GM21576 (cell line): ENCODE results near the gene CTSZ.
"Not testable (repeated sequence)": the region's sequence is repeated elsewhere in the genome, so short reads cannot be mapped to it uniquely, and the experiment has no call there.

ENCODE experiments used
- ATAC-seq: cut with Tn5 transposase; IDR thresholded peaks from one replicate; pipeline ENCODE4 v1.9.1; 2021; ENCODE audit warnings: mild to moderate bottlenecking, moderate library complexity; ENCODE audit not compliant: unreplicated experiment

Gene CTSZ

DNA sequence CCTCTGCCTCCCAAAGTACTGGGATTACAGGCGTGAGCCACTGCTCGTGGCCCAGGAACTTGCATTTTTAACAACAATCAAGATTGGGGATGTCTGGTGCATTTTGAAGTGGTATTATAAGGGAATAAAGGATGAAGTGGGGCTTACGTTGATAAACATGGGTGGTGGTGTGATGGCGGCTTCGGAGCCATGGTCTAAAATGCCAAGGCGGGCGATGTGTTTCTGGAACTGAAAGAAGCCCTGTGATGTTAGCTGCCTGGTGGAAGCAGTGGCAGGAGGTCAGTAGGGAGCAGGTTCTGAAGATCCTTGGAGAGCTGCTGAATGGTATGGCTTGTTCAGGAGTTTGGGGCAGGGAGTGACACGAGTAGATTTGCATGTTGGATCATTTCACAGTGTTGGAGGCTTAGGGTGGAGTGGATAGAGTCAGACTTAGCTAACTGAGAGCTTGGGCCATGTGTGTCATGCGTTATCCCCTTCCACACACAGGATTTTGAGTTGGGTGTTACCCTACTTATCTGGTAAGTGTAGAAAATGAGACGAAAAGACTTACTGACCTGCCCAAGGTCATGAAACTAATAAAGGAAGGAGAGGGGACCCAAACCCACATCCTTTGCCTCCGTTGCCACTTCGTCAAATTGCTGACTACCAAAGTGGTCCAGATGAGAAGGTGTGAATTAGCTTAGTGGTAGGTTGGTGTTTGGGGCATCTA is 24.5 kb downstream of the CTSZ start:
- ATAC-seq, result no peak

DNA sequence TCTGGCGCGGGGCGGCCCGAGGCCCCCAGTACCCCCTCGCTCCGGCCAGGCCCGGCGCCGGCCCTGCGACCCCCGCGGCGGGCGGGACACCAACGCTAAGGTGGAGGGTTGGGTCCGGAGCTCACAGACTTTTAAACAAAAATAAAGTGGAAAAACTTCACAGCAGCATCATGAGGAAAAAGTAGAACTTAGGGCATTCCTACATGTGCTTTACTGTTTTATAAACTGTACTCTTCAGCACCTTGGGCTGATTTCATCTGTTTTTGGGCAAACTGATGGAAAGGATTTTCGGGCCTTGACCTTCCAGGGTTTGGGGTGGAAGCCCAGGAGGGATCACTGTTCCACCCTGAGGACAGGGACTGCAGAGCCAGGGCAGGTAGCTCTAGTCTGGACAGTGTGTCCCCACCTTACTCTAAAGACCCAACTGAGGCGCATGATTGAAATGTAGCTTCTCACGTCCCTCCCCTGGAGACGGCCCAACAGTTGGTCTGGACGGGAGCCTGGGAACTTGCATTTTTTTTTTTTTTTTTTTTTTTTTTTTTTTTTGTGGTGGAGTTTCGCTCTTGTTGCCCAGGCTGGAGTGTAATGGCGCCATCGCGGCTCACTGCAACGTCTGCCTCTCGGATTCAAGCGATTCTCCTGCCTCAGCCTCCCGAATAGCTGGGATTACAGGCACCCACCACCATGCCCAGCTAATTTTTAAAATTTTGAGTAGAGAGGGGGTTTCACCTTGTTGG is 25.3 kb downstream of the CTSZ start:
- ATAC-seq, result no peak

DNA sequence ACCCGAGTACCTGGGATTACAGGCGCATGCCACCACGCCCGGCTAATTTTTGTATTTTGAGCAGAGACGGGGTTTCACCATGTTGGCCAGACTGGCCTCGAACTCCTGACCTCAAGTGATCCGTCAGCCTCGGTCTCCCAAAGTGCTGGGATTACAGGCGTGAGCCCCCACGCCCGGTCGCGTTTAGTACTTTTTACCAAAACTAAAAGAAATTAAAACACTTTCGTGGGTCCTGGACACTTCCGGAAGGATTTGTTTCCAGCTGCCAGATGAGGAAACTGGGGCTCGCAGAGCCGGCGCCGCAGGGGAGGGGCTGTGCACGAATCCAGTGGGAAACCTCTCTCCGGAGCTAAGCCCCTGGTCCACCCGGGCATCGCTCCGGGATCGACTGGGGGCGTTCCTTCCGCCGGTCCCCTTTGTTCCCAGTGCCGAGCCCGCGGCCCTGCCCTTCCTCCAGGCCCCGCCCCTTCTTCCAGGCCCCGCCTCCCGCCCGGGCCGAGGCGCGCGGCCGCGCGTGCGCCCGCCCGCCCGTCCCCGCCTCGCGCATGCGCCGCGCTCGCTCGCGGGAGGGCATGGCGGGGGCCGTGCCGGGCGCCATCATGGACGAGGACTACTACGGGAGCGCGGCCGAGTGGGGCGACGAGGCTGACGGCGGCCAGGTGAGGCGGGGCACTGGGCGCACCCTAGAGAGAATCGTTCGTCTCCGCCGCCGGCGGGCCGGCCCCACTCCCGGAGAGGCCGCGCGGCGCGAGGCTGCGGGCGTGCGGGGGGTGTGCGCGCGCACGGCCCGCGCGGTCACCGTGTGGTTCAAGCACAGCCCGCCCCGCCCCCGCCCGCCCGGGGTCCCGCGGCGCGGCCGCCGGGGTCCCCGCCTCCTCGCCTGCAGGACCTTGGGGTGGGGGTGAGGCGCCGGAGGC is 26.1 kb downstream of the CTSZ start, which contains the start of gene NELFCD:
TSS of gene NELFCD (plus strand) at position 546 of the 917 bp plus-strand sequence. CDS start at position 600, 54 bp downstream.
- peak; percentile 60 for ATAC-seq

DNA sequence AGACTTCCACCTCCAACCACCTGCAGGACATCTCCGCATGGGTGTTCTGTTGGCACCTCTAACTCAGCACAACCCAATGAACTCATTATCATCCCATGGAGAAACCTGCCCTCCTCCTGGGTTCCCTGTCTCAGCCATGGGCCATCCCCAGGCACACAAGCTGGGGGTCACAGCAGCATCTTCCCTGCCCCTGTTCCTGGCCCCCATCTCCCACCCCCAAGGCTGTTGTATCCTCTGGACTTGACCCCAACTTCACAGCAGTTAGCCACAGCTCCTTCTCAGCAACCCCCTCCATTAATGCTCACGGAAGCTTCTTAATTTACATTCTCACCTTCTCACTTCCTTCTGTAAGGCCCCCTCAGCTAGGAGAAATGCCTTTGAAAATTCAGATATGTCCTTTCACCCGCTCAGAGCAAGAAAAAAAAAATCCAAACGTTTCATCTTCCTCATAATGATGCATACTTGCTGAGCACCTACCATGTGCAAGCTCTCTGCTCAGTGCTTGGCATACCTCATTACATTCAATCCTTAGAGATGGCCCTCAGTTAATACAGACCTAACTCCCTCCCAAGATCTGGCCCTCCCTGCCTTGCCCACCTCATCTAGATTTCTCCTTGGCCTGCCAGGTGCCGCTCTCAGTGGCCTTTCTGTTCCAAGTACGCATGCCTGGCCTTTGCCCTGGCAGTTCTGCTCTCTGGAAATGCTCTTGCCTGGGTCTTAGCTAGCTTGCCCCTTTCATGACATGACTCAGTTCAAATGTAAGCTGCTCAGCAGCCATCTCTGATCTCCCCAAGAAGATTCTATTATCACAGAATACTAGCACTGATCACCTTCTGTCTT is 28.5 kb downstream of the CTSZ start:
- no peak for ATAC-seq

DNA sequence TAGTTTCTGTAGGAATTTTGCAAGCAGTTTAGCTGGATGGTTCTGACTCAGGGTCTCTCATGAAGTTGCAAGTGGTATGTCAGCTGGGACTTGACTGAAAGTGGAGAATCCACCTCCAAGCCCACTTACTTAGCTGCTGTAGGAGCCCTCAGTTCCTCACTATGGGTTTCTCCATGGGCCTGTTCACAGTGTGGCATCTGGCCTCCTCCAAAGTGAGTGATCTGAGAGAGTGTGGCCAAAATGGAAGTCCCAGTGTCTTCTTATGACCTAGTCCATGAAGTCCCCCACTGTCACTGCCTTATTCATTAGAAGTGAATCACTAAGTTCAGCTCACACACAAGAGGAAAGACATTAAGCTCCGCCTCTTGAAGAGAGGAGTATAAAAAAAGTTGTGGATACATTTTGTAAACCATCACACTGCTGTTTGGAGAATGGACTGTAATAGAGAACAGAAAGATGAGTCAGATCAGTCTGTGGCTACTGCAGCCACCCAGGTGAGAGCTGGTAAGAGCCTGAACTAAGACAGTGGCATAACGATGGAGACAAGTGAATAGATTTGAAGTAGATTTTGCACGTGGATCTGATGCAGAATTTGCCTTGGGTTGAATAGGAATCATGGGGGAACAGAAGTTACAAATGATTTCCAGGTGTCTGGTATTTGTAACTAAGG is 30.9 kb downstream of the CTSZ start:
- no peak for ATAC-seq

DNA sequence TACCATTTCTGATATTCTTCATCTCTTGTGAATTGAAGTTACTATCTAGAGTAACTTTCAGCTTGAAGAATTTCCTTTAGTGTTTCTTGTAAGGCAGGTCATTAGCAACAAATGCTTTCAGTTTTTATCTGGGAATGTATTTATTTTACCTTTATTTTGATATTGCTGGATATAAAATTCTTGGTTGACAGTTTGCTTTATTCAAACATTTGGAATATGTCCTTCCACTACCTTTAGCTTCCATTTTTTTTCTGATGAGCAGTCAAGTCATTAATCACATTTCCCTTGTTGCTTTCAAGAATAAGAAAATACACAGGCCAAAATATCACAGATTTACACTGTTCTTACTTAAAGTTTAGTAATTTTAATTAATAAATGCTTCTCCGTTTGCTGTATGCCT is 31.7 kb downstream of the CTSZ start:
- no peak for ATAC-seq

DNA sequence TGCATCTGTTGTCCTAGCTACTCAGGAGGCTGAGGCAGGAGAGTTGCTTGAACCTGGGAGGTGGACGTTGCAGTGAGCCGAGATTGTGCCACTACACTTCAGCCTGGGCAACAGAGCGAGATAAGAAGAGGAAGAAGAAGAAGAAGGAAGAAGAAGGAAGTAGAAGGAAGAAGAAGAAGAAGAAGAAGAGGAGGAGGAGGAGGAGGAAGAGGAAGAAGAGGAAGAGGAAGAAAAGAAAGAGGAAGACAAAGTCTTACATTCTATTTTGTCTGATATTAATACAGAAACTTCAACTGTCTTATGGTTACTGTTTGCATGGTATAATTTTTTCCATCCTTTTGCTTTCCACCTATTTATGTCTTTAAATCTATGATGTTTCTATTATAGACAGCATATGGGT is 33.2 kb downstream of the CTSZ start:
- no peak for ATAC-seq

DNA sequence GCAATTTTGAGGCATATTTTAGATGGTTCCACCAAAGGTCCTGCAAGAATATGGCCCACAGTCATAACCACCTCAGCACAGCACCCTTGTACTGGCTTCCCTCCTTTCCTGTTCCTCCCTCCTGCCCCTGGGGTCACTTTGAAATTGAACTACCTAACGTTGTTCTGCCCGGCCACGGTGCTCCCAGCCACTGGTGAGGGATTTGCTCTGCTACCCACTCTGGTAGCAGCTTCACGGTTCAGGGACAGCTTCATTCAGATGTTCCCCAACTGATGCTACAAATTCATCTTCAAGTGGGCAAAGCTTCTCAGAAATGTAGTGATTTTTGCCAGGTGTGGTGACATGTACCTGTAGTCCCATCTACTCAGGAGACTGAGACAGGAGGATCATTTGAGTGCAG is 33.9 kb downstream of the CTSZ start:
- ATAC-seq, result no peak

DNA sequence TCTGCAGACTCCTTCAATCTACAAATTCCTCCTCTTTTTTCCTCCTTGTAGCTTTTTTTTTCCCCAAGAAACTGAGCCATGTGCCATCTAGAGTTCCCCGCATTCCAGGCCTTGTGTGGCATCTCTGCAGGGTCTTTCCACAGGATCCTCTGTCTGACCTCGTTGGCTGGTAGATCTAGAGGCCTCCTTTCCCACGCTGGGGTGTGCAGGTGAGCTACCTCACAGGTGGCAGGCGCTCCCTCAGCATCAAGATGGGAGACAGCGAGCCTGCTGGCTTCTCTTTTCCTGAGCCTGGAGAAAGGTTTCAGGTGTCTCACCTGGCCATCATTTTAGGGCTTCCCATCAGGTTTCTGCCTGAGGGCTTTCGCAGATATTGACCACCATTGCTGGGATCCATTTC is 35.6 kb downstream of the CTSZ start:
- no peak for ATAC-seq

DNA sequence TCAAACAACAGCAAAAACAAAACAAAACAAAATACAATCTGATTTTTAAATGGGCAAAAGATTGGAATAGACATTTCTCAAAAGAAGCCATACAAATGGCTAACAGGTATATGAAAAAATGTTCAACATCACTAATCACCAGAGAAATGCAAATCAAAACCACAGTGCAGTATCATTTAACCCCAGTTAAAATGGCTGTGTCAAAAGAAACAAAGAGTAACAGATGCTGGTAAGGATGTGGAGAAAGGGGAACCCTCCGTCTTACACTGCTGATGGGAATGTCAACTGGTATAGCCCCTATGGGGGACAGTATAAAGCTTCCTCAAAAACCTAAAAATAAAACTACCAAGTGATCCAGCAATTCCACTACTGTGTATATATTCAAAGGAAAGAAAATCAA is 36.9 kb downstream of the CTSZ start:
- no peak for ATAC-seq

DNA sequence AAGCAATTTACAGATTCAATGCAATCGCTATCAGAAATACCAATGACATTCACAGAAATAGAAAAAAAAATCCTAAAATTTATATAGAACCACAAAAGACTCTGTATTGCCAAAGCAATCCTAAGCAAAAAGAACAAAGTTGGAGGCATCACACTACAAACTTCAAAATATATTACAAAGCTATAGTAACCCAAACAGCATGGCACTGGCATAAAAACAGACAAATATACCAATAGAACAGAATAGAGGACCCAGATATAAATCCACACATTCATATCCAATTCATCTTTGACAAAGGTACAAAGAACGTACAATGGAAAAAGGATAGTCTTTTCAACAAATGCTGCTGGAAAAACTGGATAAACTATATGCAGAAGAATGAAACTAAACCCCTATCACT is 37.6 kb downstream of the CTSZ start:
- no peak for ATAC-seq

DNA sequence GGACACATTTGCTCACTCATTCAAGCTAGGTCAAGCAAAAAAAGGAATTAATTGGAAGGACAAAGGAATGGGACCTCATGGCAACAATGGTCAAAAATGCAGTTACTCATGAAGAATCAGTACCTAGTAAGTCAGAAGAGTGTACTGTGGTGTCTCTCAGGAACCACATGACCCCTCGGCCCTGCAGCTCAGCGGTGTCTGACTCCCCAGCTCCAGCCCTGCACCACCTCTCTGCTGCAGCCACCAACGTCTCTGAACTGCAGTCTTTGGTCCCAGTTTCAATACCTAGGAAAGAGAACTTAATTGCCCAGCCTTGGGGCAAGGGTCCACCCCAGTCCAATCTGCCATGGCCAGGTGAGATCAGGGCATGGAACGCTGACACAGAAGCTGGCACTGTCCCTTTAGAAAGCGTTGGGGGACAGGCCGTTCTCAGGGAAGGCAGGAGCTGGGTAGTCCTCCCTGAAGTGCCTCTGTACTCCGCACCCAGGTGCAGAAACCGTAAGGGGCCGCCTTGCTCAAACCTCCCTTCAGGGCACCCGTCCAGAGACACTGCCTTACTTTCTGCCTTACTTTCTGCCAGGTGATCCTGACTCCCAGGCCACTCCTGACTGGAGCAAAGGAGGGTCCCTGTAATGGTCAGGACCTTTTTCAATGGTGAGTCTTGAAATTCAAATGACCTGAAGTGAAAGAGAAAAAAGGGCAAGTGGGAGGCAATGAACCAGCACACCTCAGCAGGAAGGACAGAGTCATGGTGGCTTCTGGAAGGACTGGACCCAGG is 39.2 kb downstream of the CTSZ start:
- ATAC-seq, result no peak

DNA sequence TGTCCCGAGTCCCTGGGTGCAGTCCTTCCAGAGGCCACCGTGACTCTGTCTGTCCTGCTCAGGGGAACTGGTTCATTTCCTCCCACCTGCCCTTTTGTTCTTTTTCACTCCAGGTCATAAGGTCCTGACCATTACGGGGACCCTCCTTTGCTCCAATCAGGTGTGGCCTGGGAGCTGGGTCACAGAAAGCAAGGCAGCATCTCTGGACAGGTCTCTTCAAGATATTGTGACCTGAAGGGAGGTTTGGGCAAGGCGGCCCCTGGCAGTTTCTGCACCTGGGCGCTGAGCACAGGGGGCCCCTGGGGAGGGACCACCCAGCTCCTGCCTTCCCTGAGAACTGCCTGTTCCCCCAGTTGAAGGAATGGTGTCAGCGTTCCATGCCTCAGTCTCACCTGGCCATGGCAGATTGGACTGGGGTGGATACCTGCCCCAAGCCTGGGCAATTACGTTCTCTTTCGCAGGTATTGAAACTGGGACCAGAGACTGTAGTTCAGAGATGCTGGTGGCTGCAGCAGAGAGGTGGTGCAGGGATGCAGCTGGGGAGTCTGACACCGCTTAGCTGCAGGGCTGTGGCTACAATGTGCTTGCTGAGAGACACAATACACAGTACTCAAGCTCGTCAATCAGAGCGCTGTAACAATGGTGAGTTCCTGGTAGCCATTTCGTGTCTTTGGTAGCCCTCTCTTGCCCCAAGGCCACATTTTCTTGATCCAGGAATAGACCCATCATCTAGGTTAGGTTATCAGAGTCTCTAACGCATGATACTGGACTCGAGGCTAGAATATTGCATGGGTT is 41.6 kb downstream of the CTSZ start:
- no peak for ATAC-seq

DNA sequence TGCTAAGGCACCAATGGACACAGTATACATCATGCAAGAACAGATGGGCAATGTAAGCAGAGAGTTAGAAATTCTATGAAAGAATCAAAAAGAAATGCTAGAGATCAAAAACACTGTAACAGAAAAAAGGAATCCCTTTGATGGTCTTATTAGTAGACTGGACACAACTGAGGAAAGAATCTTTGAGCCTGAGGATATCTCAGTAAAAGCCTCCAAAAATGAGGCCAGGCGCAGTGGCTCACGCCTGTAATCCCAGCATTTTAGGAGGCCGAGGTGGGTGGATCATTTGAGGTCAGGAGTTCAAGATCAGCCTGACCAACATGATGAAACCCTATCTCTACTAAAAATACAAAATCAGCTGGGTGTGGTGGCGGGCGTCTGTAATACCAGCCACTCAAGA is 43.1 kb downstream of the CTSZ start:
- ATAC-seq, result not testable (repeated sequence)

DNA sequence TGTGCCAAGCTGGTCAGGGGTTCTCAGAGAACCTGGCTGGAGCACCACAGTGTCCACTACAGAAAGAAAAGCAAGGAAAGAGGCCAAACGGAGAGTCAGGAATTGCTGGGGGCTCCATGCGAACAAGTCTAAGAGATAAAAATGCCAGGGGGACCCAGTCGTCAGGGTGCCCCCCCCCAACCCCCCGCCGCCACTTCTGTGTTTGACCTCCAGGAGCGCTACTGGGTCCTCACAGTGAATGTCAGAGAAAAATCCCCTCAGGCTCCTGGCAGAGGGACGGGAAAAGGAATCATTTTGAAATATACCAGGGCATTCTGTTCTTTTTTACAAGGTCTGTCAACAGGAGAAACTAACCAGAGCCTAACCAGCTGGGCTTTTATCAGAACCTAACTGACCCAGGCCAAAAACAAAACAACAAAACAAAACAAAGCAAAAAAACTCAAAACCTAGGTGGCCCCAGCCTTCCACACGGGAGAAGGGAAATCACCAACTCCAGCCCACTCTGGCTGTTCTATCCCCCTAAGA is 43.9 kb downstream of the CTSZ start:
- no peak for ATAC-seq

DNA sequence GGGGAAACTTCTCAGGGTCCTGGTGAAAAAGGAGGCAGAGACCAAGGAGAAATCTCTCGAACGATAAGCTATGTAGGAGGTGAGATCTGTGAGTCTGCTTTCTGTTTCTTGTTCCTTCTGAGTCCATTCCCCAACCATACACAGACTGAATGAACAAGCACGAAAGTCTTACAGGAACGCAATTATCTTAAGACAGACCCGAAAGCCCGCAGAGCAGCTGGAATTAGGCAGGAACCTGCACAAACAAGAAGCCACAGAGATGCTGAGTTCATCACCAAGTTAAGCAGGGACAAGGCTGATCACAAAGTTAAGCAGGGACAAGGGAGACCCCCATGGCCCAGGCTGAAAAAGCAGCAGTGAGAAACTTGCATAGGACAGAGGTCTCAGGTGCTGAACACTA is 47.4 kb downstream of the CTSZ start:
- no peak for ATAC-seq

DNA sequence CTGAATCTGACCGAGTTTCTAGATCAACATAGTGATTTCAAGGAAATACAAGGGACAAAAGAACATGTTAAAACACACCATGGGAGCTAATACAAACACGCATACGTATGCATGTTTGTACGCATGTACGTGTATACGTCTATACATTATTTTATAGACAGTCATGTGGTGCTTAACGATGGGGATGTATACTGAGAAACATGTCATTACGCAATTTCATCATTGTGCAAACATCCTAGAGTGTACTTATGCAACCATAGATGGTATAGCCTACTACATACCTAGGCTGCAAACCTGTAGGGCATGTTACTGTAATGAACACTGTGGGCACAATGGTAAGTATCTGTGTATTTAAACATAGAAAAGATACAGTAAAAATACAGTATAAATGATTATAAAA is 51.0 kb downstream of the CTSZ start:
- no peak for ATAC-seq

DNA sequence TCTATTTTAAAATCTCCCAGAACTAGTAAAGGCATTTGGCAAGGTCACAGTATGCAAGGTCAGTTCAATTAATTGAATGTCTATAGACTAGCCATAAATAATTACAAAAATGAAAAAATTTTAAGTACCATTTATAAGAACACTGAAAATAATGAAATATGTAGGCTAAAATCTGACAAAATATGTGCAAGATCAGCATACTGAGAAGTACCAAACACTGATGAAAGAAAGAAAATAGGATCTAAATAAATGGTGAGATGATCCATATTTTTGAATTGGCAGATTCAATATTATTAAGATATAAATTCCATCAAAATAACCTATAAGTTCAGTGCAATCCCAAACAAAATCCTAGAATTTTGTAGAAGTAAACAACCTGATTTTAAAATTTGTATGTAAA is 54.0 kb downstream of the CTSZ start:
- ATAC-seq, result no peak
